Gastrocnemius medialis (tissue), 4 donors: ENCODE measurements around the gene PNLIPRP3. TPM values are rescaled to one million over a fixed set of nuclear protein-coding genes. Genes with fewer than 3 reads are reported as not detected.
"Not testable (repeated sequence)": the region's sequence is repeated elsewhere in the genome, so short reads cannot be mapped to it uniquely, and the experiment has no call there.

ENCODE experiments used
- ATAC-seq, 2 donors: fragments of 150-250 bp; one replicate each; pipeline ENCODE4 v1.9.1; 2016
- DNase-seq, 2 donors: peaks; one replicate each; pipeline ENCODE4 v3.0.0-alpha.2; 2019
- H3K27ac ChIP-seq, 4 donors: fragments of 200-600 bp; sonication (generic); 1 replicate in 1 of 4; 2 replicates in 3 of 4; pipeline ENCODE4 v1.5.1; 2016 to 2018; ENCODE audit warnings: mild to moderate bottlenecking in 2 of 4, moderate library complexity in 1 of 4
- H3K27me3 ChIP-seq, 3 donors: fragments of 200-600 bp; sonication (generic) in 2 of 3; 1 replicate in 1 of 3; 2 replicates in 2 of 3; pipeline versions ENCODE4 v1.5.1 to v1.6.0; 2016 to 2019; ENCODE audit warnings: mild to moderate bottlenecking in 1 of 3, moderate library complexity in 1 of 3
- H3K36me3 ChIP-seq, 2 donors: fragments of 200-600 bp; sonication (generic) in 1 of 2; one replicate each; pipeline ENCODE4 v1.5.1; 2017 to 2018
- H3K4me1 ChIP-seq, 2 donors: fragments of 200-600 bp; sonication (generic) in 1 of 2; one replicate each; pipeline ENCODE4 v1.5.1; 2016 to 2017; ENCODE audit warnings: mild to moderate bottlenecking in 2 of 2
- H3K4me3 ChIP-seq, 4 donors: fragments of 200-600 bp; sonication (generic) in 3 of 4; 1 replicate in 1 of 4; 2 replicates in 3 of 4; pipeline ENCODE4 v1.5.1; 2016 to 2019; ENCODE audit warnings: mild to moderate bottlenecking in 2 of 4
- H3K9me3 ChIP-seq, 3 donors: fragments of 200-600 bp; sonication (generic) in 2 of 3; 1 replicate in 1 of 3; 2 replicates in 2 of 3; pipeline ENCODE4 v1.5.1; 2016 to 2019
- POLR2A ChIP-seq, 2 donors: fragments of 450-650 bp; IDR thresholded peaks; one replicate each; pipeline ENCODE4 v1.6.1; 2017; ENCODE audit warnings: antibody characterized with exemption in 2 of 2, mild to moderate bottlenecking in 2 of 2, moderate library complexity in 2 of 2
- in situ Hi-C, 4 donors: fragments of 200-750 bp; cut with MboI; loops; one replicate each; pipeline versions ENCODE4 v1.15.0 to v1.8.0; 2017; ENCODE audit warnings: low sequenced_read_pairs in 4 of 4
- intact Hi-C: fragments of 100-400 bp; cut with DNase I; formaldehyde crosslinking; loops from one replicate; pipeline ENCODE4 v1.15.1; 2023; ENCODE audit warnings: low total_unique reads
- total RNA-seq, 4 donors: library from RNA; depleted of rRNA; stranded (reverse); fragments of >200 nt; gene quantifications; one replicate each; pipeline versions ENCODE4 v1.1.0 to v1.2.3, GENCODE V29; 2016
- TF ChIP-seq, protein P1 (sequence below), 5 experiments: fragments of 450-650 bp in 3 of 5; fragments of 200-600 bp in 2 of 5; sonication (generic) in 2 of 5; IDR thresholded peaks in 4 of 5; conservative IDR thresholded peaks in 1 of 5; 1 replicate in 4 of 5; 2 replicates in 1 of 5; pipeline ENCODE4 v1.5.1; 2016 to 2019; ENCODE audit warnings: antibody characterized with exemption in 5 of 5, mild to moderate bottlenecking in 3 of 5, moderate library complexity in 3 of 5

The PNLIPRP3 gene
- not detected for total RNA-seq

DNA sequence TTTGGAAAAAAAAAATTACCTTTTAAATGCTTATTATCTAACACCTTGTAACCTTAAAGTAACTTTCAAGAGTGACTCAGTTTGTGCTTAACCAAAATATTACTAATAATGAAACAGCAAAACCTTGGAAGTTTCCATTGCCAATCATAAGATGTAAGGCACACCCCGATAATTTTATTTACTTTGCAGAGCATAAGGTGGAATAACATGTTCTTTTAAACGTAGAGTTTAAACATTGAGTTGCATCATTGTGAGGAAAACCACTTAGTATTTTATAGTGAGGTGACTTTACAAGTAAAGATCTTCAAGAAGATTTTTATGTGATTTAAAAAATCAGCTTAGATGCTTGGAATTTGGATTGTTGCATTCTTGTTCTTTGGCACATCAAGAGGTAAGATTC, at the start of gene PNLIPRP3:
PNLIPRP3 (plus strand) TSS at position 177 of the 400 bp plus-strand sequence; CDS start at position 343, 166 bp downstream.
- Histone ChIP-seq H3K4me3 (no peak within 1 kb of the TSS), H3K4me1 (no peaks in the 10 kb centered on the region), H3K9me3 (no peaks in the 10 kb centered on the region), H3K27me3 (no peaks in the 10 kb centered on the region), H3K27ac (no peak within 1 kb of the TSS), H3K36me3 (no peaks in the 10 kb centered on the region)
- TF ChIP-seq POLR2A (IDR thresholded peaks at IDR 0.05), result no peak
- TF ChIP-seq, protein P1, sequence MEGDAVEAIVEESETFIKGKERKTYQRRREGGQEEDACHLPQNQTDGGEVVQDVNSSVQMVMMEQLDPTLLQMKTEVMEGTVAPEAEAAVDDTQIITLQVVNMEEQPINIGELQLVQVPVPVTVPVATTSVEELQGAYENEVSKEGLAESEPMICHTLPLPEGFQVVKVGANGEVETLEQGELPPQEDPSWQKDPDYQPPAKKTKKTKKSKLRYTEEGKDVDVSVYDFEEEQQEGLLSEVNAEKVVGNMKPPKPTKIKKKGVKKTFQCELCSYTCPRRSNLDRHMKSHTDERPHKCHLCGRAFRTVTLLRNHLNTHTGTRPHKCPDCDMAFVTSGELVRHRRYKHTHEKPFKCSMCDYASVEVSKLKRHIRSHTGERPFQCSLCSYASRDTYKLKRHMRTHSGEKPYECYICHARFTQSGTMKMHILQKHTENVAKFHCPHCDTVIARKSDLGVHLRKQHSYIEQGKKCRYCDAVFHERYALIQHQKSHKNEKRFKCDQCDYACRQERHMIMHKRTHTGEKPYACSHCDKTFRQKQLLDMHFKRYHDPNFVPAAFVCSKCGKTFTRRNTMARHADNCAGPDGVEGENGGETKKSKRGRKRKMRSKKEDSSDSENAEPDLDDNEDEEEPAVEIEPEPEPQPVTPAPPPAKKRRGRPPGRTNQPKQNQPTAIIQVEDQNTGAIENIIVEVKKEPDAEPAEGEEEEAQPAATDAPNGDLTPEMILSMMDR (IDR thresholded peaks at IDR 0.05 in 4 of 5, conservative IDR thresholded peaks at IDR 0.05 in 1 of 5), result no peak
- no peak for DNase-seq
- no peak for ATAC-seq
- intact Hi-C loops (no loop called here), in situ Hi-C loops (no loop called here)

DNA sequence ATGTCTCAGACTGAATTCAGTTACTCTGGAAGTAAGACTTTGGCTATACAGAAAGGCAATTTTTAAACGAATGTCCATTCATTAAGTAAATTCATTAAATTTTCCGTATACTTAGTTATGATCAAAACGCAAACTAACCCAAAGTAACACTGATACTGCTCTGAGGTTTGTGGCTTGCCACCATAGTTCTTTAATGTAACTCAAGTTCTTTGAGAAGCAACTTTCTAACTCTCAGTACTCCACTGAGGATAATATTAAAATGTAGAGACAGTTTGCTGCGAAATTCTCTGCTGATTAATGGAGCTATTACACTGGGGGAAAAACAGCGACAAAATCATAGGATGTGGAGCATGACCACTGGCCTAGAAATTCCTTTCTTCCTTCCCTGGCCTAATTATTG, 45.4 kb upstream of the PNLIPRP3 start:
- no peak overlapping the region for H3K4me3 ChIP-seq
- no peaks in the 10 kb centered on the region for H3K9me3 ChIP-seq
- ATAC-seq, result no peak
- H3K4me1 ChIP-seq, result no peaks in the 10 kb centered on the region
- H3K27ac ChIP-seq, result no peak overlapping the region
- H3K36me3 ChIP-seq, result no peaks in the 10 kb centered on the region
- in situ Hi-C loops, result loop anchor here in 1 of 4 donors (25.0 kb wide), 1 partner anchor 1220 kb away; no protein-coding TSS in a partner anchor
- intact Hi-C loops, result no loop called here
- no peaks in the 10 kb centered on the region for H3K27me3 ChIP-seq
- TF ChIP-seq POLR2A (IDR thresholded peaks at IDR 0.05), result no peak
- TF ChIP-seq, protein P1 (IDR thresholded peaks at IDR 0.05 in 4 of 5, conservative IDR thresholded peaks at IDR 0.05 in 1 of 5), result no peak
- DNase-seq, result no peak

DNA sequence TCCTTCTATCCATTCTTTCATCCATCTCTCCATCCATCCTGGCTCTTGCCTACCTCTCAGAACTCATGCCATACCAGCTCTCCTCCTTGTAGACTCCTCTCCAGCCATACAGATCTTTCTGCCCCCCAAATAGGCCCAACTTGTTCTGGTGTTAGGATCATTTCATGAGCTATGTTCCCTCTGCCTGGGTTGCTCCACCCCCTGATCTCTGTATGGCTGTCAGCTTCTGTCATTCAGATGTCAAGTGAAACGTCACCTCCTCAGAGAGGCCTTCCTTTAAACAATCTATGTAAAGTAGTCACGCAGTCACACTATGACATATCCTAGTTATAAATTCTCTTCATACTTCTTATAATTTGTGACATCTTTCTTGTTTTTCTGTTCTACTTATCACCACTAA, 42.3 kb upstream of the PNLIPRP3 start:
- no peak overlapping the region for H3K27ac ChIP-seq
- intact Hi-C loops, result loop anchor here (5.0 kb wide), 1 partner anchor 1243 kb away; no protein-coding TSS in a partner anchor
- no peak for ATAC-seq
- in situ Hi-C loops, result loop anchor here in 1 of 4 donors (25.0 kb wide), 1 partner anchor 1223 kb away; no protein-coding TSS in a partner anchor
- H3K4me3 ChIP-seq, result no peak overlapping the region
- no peaks in the 10 kb centered on the region for H3K4me1 ChIP-seq
- H3K9me3 ChIP-seq, result no peaks in the 10 kb centered on the region
- DNase-seq, result no peak
- TF ChIP-seq, protein P1 (IDR thresholded peaks at IDR 0.05 in 4 of 5, conservative IDR thresholded peaks at IDR 0.05 in 1 of 5), result no peak
- no peak for TF ChIP-seq POLR2A (IDR thresholded peaks at IDR 0.05)
- H3K27me3 ChIP-seq, result no peaks in the 10 kb centered on the region
- H3K36me3 ChIP-seq, result no peaks in the 10 kb centered on the region

DNA sequence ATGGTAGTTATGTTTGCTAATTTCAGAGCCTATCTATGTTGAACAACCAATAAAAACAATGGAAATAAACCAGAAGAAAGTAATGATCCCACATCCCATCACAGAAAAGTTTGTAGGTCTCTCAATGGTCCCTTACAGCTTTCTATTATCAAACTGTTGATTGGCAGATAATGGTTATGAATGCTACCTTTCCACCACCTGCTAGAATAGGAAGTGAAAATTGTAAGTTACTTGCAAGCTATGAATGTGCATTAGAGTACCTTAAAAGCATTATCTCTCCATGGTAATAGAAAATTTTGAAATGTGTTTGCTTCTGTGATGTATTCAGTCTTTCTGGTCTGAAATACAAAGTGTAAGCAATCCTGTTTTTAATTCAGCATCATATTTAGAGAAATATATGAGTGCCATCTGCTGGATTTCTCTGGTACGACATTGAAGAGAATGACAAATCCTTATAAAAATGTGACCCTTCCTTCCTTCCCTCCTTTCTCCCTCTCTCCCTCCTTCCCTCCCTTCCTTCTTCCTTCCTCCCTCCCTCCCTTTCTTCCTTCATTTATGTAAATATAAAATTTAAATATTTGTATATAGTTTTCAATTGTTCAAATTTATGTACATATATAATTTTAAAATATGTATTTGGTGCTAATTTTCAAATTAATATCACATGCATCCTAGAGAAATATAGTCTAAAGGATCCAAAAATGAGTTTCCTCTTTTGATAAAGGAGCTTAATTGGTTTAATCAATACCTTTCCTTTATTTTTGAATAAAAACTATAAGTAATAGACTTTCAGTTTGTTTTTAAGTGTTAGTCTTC, 41.4 kb upstream of the PNLIPRP3 start:
- Histone ChIP-seq H3K27ac (no peak overlapping the region), H3K27me3 (no peaks in the 10 kb centered on the region), H3K4me1 (no peaks in the 10 kb centered on the region), H3K4me3 (no peak overlapping the region), H3K9me3 (no peaks in the 10 kb centered on the region), H3K36me3 (no peaks in the 10 kb centered on the region)
- DNase-seq, result no peak
- no peak for TF ChIP-seq POLR2A (IDR thresholded peaks at IDR 0.05)
- TF ChIP-seq, protein P1 (IDR thresholded peaks at IDR 0.05 in 4 of 5, conservative IDR thresholded peaks at IDR 0.05 in 1 of 5), result peak in 4 of 5 experiments; percentile 22 to 52 (median 35)
- no peak for ATAC-seq
- intact Hi-C loops, result loop anchor here (5.0 kb wide), 1 partner anchor 1244 kb away; no protein-coding TSS in a partner anchor
- in situ Hi-C loops, result loop anchor here in 1 of 4 donors (25.0 kb wide), 1 partner anchor 1224 kb away; no protein-coding TSS in a partner anchor

DNA sequence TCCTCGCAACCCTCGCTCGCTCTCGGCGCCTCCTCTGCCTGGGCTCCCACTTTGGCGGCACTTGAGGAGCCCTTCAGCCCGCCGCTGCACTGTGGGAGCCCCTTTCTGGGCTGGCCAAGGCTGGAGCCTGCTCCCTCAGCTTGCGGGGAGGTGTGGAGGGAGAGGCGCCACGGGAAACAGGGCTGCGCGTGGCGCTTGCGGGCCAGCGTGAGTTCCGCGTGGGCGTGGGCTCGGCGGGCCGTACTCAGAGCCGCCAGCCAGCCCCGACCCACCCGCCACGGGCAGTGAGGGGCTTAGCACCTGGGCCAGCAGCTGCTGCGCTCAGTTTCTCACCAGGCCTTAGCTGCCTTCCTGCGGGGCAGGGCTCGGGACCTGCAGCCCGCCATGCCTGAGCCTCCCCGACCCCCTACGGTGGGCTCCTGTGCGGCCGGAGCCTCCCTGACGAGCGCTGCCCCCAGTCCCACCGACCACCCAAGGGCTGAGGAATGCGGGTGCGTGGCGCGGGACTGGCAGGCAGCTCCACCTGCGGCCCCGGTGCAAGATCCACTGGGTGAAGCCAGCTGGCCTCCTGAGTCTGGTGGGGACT, 34.3 kb upstream of the PNLIPRP3 start:
- ATAC-seq, H3K36me3 ChIP-seq, H3K4me3 ChIP-seq, H3K9me3 ChIP-seq, H3K27ac ChIP-seq, H3K27me3 ChIP-seq, DNase-seq, H3K4me1 ChIP-seq: not testable (repeated sequence)
- intact Hi-C loops, result loop anchor here (10.0 kb wide), 1 partner anchor 879 kb away; no protein-coding TSS in a partner anchor
- in situ Hi-C loops, result loop anchor here in 1 of 4 donors (25.0 kb wide), 1 partner anchor 1231 kb away; no protein-coding TSS in a partner anchor
